ENCODE results near the gene MIX23. TPM values are rescaled to one million over a fixed set of nuclear protein-coding genes. Genes with fewer than 3 reads are reported as not detected.

The MIX23 gene
- total and polyA plus RNA-seq, 10 of the 15 experiments (the other 5 are each of a cell fraction or from before 2014, with no cell fraction given) = 30.0 to 176 (median 62.4) TPM

DNA sequence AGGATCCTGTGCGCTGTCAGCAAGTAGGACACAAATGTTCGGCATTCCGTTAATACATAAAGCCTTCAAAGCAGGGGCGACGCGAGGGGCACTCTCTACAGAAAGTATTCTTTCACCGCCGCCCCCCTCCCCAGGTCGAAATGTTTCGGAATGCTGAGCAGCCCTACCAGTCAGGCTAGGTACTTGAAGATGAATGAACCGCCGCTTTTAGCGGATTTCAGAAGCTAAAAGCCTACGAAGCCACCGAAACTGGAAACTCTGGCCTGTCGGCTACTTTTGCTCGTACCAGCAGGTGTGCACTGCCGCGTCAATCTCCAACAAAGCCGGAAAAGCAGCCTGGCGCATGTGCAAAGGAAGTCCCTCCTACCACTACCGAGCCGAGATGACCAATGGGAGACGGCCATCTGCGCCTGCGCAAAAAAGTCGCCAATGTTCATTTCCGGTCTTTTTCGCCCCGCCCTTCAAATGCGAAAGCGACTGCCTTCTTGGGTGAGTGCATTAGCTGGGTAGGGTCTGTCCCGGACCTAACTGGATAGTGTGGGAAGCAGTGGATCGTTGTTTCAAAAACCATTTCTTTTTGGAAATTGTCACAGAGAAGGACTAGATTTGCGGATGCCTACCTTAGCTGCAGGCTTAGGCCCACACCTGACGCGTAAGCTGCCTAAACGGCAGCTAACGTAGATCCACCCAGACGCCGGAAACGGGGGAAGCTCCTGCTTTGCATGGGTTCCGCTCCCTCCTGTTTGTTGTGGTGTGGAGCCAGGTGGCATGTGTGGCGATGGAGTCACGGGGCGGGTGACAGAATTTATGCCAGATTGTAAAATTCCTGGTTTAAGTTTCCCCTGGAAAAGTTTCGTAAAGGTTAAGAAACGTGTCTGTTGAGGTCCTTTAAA lies 33.0 kb upstream of the MIX23 start, which contains the start of gene WDR5B (continued):
- TF ChIP-seq NFYA (IDR thresholded peaks at IDR 0.05; ENCODE audit: borderline replicate concordance, low read depth, low read length) (no peak), LARP7 (IDR thresholded peaks at IDR 0.05) (peak; percentile 44; the same call in 1 of the 2 replicates), FOXK2 (IDR thresholded peaks at IDR 0.05) (peak; percentile 85), ETV6 (conservative IDR thresholded peaks at IDR 0.05 in 1 of 2, IDR thresholded peaks at IDR 0.05 in 1 of 2; ENCODE audit: borderline replicate concordance in 1 of 2, low read depth in 1 of 2) (no peak; a peak in 3 of 4 replicates), BACH1 (IDR thresholded peaks at IDR 0.05; ENCODE audit: borderline replicate concordance) (peak; percentile 60), RAD21 (IDR thresholded peaks at IDR 0.05; ENCODE audit: insufficient read depth, low read depth, low read length) (no peak), EP300 (IDR thresholded peaks at IDR 0.05; ENCODE audit: borderline replicate concordance in 1 of 2, control insufficient read depth in 1 of 2, low read depth in 2 of 2, low read length in 2 of 2) (peak; percentile 33 to 43; a peak in 1 of 4 replicates), SMAD5 (IDR thresholded peaks at IDR 0.05; ENCODE audit: low read depth) (peak; percentile 90), CHD1 (IDR thresholded peaks at IDR 0.05; ENCODE audit: low read depth, low read length) (peak; percentile 61; the same call in 1 of the 2 replicates), CHD2 (IDR thresholded peaks at IDR 0.05; ENCODE audit: borderline replicate concordance, low read depth, low read length) (peak; percentile 56), ZNF207 (IDR thresholded peaks at IDR 0.05; ENCODE audit: borderline replicate concordance) (peak; percentile 71), RUNX3 (IDR thresholded peaks at IDR 0.05; ENCODE audit: low read length) (peak; percentile 87), CHD4 (IDR thresholded peaks at IDR 0.05) (no peak), HDGF (IDR thresholded peaks at IDR 0.05) (no peak), IRF4 (IDR thresholded peaks at IDR 0.05; ENCODE audit: low read depth, low read length) (no peak), MXI1 (IDR thresholded peaks at IDR 0.05; ENCODE audit: low read depth, low read length) (peak; percentile 93), SUPT20H (IDR thresholded peaks at IDR 0.05; ENCODE audit: borderline replicate concordance, control insufficient read depth, low read depth, low read length) (no peak), NR2C2 (IDR thresholded peaks at IDR 0.05; ENCODE audit: borderline replicate concordance, control insufficient read depth, insufficient read length, low read depth) (no peak), RFX5 (IDR thresholded peaks at IDR 0.05; ENCODE audit: low read depth, low read length) (no peak; the same call in 1 of the 2 replicates), KAT2A (conservative IDR thresholded peaks at IDR 0.05; ENCODE audit: control insufficient read depth, low read depth, low read length) (no peak), SMAD1 (IDR thresholded peaks at IDR 0.05; ENCODE audit: low read depth, partially characterized antibody) (no peak)
- TF ChIP-seq, protein P1, sequence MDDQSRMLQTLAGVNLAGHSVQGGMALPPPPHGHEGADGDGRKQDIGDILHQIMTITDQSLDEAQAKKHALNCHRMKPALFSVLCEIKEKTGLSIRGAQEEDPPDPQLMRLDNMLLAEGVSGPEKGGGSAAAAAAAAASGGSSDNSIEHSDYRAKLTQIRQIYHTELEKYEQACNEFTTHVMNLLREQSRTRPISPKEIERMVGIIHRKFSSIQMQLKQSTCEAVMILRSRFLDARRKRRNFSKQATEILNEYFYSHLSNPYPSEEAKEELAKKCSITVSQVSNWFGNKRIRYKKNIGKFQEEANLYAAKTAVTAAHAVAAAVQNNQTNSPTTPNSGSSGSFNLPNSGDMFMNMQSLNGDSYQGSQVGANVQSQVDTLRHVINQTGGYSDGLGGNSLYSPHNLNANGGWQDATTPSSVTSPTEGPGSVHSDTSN (IDR thresholded peaks at IDR 0.05; ENCODE audit: insufficient replicate concordance, low read depth, low read length) = peak; percentile 87
- TF ChIP-seq, protein P2, sequence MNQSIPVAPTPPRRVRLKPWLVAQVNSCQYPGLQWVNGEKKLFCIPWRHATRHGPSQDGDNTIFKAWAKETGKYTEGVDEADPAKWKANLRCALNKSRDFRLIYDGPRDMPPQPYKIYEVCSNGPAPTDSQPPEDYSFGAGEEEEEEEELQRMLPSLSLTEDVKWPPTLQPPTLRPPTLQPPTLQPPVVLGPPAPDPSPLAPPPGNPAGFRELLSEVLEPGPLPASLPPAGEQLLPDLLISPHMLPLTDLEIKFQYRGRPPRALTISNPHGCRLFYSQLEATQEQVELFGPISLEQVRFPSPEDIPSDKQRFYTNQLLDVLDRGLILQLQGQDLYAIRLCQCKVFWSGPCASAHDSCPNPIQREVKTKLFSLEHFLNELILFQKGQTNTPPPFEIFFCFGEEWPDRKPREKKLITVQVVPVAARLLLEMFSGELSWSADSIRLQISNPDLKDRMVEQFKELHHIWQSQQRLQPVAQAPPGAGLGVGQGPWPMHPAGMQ (IDR thresholded peaks at IDR 0.05; ENCODE audit: borderline replicate concordance) = no peak
- TF ChIP-seq, protein P3, sequence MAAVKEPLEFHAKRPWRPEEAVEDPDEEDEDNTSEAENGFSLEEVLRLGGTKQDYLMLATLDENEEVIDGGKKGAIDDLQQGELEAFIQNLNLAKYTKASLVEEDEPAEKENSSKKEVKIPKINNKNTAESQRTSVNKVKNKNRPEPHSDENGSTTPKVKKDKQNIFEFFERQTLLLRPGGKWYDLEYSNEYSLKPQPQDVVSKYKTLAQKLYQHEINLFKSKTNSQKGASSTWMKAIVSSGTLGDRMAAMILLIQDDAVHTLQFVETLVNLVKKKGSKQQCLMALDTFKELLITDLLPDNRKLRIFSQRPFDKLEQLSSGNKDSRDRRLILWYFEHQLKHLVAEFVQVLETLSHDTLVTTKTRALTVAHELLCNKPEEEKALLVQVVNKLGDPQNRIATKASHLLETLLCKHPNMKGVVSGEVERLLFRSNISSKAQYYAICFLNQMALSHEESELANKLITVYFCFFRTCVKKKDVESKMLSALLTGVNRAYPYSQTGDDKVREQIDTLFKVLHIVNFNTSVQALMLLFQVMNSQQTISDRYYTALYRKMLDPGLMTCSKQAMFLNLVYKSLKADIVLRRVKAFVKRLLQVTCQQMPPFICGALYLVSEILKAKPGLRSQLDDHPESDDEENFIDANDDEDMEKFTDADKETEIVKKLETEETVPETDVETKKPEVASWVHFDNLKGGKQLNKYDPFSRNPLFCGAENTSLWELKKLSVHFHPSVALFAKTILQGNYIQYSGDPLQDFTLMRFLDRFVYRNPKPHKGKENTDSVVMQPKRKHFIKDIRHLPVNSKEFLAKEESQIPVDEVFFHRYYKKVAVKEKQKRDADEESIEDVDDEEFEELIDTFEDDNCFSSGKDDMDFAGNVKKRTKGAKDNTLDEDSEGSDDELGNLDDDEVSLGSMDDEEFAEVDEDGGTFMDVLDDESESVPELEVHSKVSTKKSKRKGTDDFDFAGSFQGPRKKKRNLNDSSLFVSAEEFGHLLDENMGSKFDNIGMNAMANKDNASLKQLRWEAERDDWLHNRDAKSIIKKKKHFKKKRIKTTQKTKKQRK (IDR thresholded peaks at IDR 0.05; ENCODE audit: low read depth, low read length) = no peak

Measured in GM12878 (cell line).